ENCODE results near the gene DSG2.

The DSG2 gene

GRCh38 chr18:31509571-31509970 is 11.6 kb downstream of the DSG2 start:
- Histone ChIP-seq H3K36me3 (ENCODE audit: control insufficient read depth, insufficient read depth, low read length) (no peaks in the 10 kb centered on the region), H3K27me3 (replicated peaks; ENCODE audit: control insufficient read depth, insufficient read depth, low read length) (no peaks in the 10 kb centered on the region), H3K4me3 (replicated peaks; ENCODE audit: low read depth, low read length) (no peak overlapping the region)
- TF ChIP-seq CTCF (IDR thresholded peaks at IDR 0.05; ENCODE audit: insufficient read depth, low read length, poor library complexity, severe bottlenecking): no peak
- no peak for DNase-seq (ENCODE audit: extremely low read depth, insufficient read length)

- no peaks in the 10 kb centered on the region for H3K36me3 ChIP-seq (ENCODE audit: control insufficient read depth, insufficient read depth, low read length)
- H3K27me3 ChIP-seq (replicated peaks; ENCODE audit: control insufficient read depth, insufficient read depth, low read length): no peaks in the 10 kb centered on the region
- no peak for DNase-seq (ENCODE audit: extremely low read depth, insufficient read length)
- TF ChIP-seq CTCF (IDR thresholded peaks at IDR 0.05; ENCODE audit: insufficient read depth, low read length, poor library complexity, severe bottlenecking): no peak
- H3K4me3 ChIP-seq (replicated peaks; ENCODE audit: low read depth, low read length): no peak overlapping the region
These were observed 12.3 kb downstream of the DSG2 start for GRCh38 chr18:31510319-31510718.

DNA sequence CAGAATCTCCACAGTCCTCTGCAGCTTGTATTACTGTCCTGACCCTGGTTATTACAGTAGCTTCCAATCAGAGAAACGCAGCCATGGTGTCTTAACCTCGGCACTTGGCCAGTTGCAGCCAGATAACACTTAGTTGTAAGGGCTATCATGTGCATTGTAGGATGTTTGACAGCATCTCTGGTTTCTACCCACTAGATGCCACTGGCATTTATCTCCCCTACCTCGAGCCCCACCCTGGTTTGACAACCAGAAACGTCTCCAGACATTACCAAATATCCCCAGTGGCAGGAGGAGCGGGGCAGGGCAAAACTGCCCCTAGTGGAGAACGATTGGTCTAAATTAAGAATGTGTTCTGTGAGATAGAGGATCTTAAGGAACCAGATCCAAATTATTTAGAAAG is 13.1 kb downstream of the DSG2 start:
- H3K27me3 ChIP-seq (replicated peaks; ENCODE audit: control insufficient read depth, insufficient read depth, low read length): no peaks in the 10 kb centered on the region
- DNase-seq (ENCODE audit: extremely low read depth, insufficient read length): no peak
- TF ChIP-seq CTCF (IDR thresholded peaks at IDR 0.05; ENCODE audit: insufficient read depth, low read length, poor library complexity, severe bottlenecking): peak; percentile 33
- no peak overlapping the region for H3K4me3 ChIP-seq (replicated peaks; ENCODE audit: low read depth, low read length)
- no peaks in the 10 kb centered on the region for H3K36me3 ChIP-seq (ENCODE audit: control insufficient read depth, insufficient read depth, low read length)

DNA sequence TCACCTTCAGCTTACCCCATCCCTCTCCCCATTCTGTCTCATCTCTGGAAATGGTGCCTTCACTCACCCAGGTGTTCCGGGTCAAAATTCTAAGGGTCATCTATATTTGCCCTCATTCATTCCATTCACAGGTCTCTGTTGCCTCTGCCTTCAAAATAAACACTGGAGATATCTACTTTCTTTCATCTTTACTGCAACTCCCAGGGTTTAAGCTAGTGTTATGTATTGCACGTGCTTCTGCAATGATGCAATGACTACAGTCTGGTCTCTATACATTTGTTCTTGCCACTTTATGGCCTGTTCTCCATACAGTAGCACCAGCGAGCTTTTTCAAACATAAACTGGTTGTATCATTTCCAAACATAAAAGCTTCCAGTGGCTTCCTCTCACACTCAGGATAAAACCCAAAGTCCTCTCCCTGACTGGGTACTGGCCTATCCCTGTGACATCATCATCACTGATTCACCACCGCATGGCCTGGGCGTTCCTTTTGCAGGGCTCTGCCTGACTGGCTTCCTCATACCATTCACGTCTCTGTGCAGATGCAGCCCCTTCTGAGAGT is 14.3 kb downstream of the DSG2 start:
- no peak for DNase-seq (ENCODE audit: extremely low read depth, insufficient read length)
- Histone ChIP-seq H3K27me3 (replicated peaks; ENCODE audit: control insufficient read depth, insufficient read depth, low read length) (no peaks in the 10 kb centered on the region), H3K36me3 (ENCODE audit: control insufficient read depth, insufficient read depth, low read length) (no peaks in the 10 kb centered on the region), H3K4me3 (replicated peaks; ENCODE audit: low read depth, low read length) (no peak overlapping the region)
- no peak for TF ChIP-seq CTCF (IDR thresholded peaks at IDR 0.05; ENCODE audit: insufficient read depth, low read length, poor library complexity, severe bottlenecking)

- DNase-seq (ENCODE audit: extremely low read depth, insufficient read length): no peak
- H3K4me3 ChIP-seq (replicated peaks; ENCODE audit: low read depth, low read length): no peak overlapping the region
- TF ChIP-seq CTCF (IDR thresholded peaks at IDR 0.05; ENCODE audit: insufficient read depth, low read length, poor library complexity, severe bottlenecking): no peak
- no peaks in the 10 kb centered on the region for H3K36me3 ChIP-seq (ENCODE audit: control insufficient read depth, insufficient read depth, low read length)
- no peaks in the 10 kb centered on the region for H3K27me3 ChIP-seq (replicated peaks; ENCODE audit: control insufficient read depth, insufficient read depth, low read length)
These were observed 15.4 kb downstream of the DSG2 start for GRCh38 chr18:31513189-31513935.

All from GM06990 (cell line).